Measurements from ENCODE around the gene GET3.
"Not testable (repeated sequence)": the region's sequence is repeated elsewhere in the genome, so short reads cannot be mapped to it uniquely, and the experiment has no call there.

DNA sequence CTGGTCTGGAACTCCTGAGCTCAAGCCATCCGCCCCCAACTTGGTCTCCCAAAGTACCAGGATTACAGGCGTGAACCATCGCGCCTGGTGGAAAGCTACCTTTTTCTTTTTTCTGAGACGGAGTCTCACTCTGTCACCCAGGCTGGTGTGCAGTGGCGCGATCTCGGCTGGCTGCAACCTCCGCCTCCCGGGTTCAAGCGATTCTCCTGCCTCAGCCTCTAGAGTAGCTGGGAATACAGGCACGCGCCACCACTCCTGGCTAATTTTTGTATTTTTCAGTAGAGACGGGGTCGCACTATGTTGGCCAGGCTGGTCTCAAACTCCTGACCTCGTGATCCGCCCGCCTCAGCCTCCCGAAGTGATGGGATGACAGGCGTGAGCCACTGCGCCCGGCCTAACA lies 39.9 kb upstream of the GET3 start:
- TF ChIP-seq, protein P1, sequence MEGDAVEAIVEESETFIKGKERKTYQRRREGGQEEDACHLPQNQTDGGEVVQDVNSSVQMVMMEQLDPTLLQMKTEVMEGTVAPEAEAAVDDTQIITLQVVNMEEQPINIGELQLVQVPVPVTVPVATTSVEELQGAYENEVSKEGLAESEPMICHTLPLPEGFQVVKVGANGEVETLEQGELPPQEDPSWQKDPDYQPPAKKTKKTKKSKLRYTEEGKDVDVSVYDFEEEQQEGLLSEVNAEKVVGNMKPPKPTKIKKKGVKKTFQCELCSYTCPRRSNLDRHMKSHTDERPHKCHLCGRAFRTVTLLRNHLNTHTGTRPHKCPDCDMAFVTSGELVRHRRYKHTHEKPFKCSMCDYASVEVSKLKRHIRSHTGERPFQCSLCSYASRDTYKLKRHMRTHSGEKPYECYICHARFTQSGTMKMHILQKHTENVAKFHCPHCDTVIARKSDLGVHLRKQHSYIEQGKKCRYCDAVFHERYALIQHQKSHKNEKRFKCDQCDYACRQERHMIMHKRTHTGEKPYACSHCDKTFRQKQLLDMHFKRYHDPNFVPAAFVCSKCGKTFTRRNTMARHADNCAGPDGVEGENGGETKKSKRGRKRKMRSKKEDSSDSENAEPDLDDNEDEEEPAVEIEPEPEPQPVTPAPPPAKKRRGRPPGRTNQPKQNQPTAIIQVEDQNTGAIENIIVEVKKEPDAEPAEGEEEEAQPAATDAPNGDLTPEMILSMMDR (IDR thresholded peaks at IDR 0.05), result not testable (repeated sequence)
- TF ChIP-seq POLR2A, EP300 (IDR thresholded peaks at IDR 0.05): not testable (repeated sequence)

Measured in ovary (tissue), 3 donors.